Effector memory CD4-positive, alpha-beta T cell (primary cell): ENCODE results near the gene AHI1.
"Not testable (repeated sequence)": the region's sequence is repeated elsewhere in the genome, so short reads cannot be mapped to it uniquely, and the experiment has no call there.

Experiments used
- DNase-seq, 3 donors: peaks; one replicate each; pipeline ENCODE4 v3.0.0-alpha.2; 2020
- H3K27ac ChIP-seq: 2 replicates; pipeline ENCODE4 v1.7.0; 2013; ENCODE audit warnings: mild to moderate bottlenecking, low read length, moderate library complexity; ENCODE audit not compliant: insufficient read depth, poor library complexity, severe bottlenecking
- H3K27me3 ChIP-seq: replicated peaks from 2 replicates; pipeline ENCODE4 v1.7.0; 2013; ENCODE audit warnings: mild to moderate bottlenecking, low read length; ENCODE audit not compliant: insufficient read depth, control insufficient read depth, poor library complexity, severe bottlenecking
- H3K36me3 ChIP-seq: 2 replicates; pipeline ENCODE4 v1.7.0; 2013; ENCODE audit warnings: mild to moderate bottlenecking, low read length, moderate library complexity; ENCODE audit not compliant: control insufficient read depth, insufficient read depth
- H3K4me1 ChIP-seq: 2 replicates; pipeline ENCODE4 v1.7.0; 2013; ENCODE audit warnings: low read length, mild to moderate bottlenecking; ENCODE audit not compliant: control insufficient read depth, insufficient read depth, poor library complexity, severe bottlenecking
- H3K4me3 ChIP-seq: 2 replicates; pipeline ENCODE4 v1.7.0; 2013; ENCODE audit warnings: low read length, low read depth, mild to moderate bottlenecking; ENCODE audit not compliant: insufficient read depth, poor library complexity, severe bottlenecking
- H3K9me3 ChIP-seq: 2 replicates; pipeline ENCODE4 v1.7.0; 2013; ENCODE audit warnings: mild to moderate bottlenecking, low read length, moderate library complexity; ENCODE audit not compliant: control insufficient read depth

The AHI1 gene

GRCh38 chr6:135490381-135490780, 7.2 kb downstream of the AHI1 start:
- Histone ChIP-seq H3K4me1 (no peaks in the 10 kb centered on the region), H3K27me3 (no peaks in the 10 kb centered on the region), H3K27ac (no peak overlapping the region), H3K4me3 (no peak overlapping the region), H3K36me3 (no peaks in the 10 kb centered on the region), H3K9me3 (no peaks in the 10 kb centered on the region)
- DNase-seq, result no peak

- Histone ChIP-seq H3K27ac (no peak overlapping the region), H3K27me3 (no peaks in the 10 kb centered on the region), H3K4me1 (no peaks in the 10 kb centered on the region), H3K4me3 (no peak overlapping the region), H3K9me3 (peaks cover 7% of the 10 kb centered on the region), H3K36me3 (no peaks in the 10 kb centered on the region)
- no peak for DNase-seq
These were observed 9.5 kb downstream of the AHI1 start for GRCh38 chr6:135488023-135488422.

DNA sequence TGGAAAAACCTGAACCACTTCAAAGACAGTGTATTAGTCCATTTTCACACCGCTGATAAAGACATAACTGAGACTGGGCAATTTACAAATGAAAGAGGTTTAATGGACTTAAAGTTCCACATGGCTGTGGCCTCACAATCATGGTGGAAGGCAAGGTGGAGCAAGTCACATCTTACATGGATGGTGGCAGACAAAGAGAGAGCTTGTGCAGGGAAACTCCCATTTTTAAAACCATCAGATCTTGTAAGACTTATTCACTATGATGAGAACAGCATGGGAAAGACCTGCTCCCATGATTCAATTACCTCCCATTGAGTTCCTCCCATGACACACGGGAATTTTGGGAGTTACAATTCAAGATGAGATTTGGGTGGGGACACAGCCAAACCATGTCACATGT, 13.6 kb downstream of the AHI1 start:
- H3K4me3 ChIP-seq, H3K4me1 ChIP-seq, DNase-seq, H3K27ac ChIP-seq, H3K36me3 ChIP-seq, H3K27me3 ChIP-seq: not testable (repeated sequence)
- peaks cover 12% of the 10 kb centered on the region for H3K9me3 ChIP-seq

DNA sequence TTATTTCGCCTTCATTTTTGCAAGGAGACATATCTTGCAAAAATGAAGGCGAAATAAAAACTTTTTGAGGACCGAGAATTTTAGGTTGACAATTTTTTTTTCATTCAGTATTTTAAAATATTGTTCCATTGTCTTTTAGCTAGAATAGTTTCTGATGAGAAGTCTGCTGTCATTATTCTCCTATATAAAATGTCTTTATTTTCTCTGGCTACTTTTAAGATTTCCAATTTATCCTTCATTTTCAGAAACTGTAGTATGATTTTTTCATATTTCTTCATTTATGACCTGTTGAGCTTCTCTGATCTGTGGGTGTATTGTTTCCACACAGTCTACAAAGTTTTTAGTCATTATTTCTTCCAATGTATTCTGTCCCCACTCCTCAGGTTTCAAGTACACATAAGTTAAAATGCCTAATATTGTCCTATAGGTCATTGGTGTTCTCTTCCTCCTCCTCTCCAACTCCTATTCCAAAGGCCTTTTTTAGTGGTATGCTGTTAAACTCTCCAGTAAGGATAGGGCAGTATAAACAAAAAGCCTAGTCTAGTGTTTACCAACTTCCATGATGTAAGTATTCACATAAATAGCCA, 15.7 kb downstream of the AHI1 start:
- DNase-seq, result no peak
- peaks cover 12% of the 10 kb centered on the region for H3K9me3 ChIP-seq
- no peak overlapping the region for H3K27ac ChIP-seq
- no peak overlapping the region for H3K4me3 ChIP-seq
- no peaks in the 10 kb centered on the region for H3K36me3 ChIP-seq
- no peaks in the 10 kb centered on the region for H3K27me3 ChIP-seq
- no peaks in the 10 kb centered on the region for H3K4me1 ChIP-seq

GRCh38 chr6:135479601-135480000, 17.9 kb downstream of the AHI1 start:
- no peak overlapping the region for H3K27ac ChIP-seq
- no peak overlapping the region for H3K4me3 ChIP-seq
- H3K27me3 ChIP-seq, result no peaks in the 10 kb centered on the region
- H3K4me1 ChIP-seq, result no peaks in the 10 kb centered on the region
- no peak for DNase-seq
- peaks cover 12% of the 10 kb centered on the region for H3K9me3 ChIP-seq
- H3K36me3 ChIP-seq, result no peaks in the 10 kb centered on the region

- Histone ChIP-seq H3K4me1 (no peaks in the 10 kb centered on the region), H3K4me3 (no peak overlapping the region), H3K27ac (no peak overlapping the region), H3K27me3 (no peaks in the 10 kb centered on the region), H3K36me3 (no peaks in the 10 kb centered on the region), H3K9me3 (peaks cover 8% of the 10 kb centered on the region)
- DNase-seq, result no peak
These were observed 18.9 kb downstream of the AHI1 start for GRCh38 chr6:135478626-135479025.

- Histone ChIP-seq H3K36me3 (no peaks in the 10 kb centered on the region), H3K9me3 (no peaks in the 10 kb centered on the region), H3K27ac (no peak overlapping the region), H3K4me3 (no peak overlapping the region), H3K27me3 (no peaks in the 10 kb centered on the region), H3K4me1 (no peaks in the 10 kb centered on the region)
- no peak for DNase-seq
These were observed 22.2 kb downstream of the AHI1 start for GRCh38 chr6:135475292-135475886.

DNA sequence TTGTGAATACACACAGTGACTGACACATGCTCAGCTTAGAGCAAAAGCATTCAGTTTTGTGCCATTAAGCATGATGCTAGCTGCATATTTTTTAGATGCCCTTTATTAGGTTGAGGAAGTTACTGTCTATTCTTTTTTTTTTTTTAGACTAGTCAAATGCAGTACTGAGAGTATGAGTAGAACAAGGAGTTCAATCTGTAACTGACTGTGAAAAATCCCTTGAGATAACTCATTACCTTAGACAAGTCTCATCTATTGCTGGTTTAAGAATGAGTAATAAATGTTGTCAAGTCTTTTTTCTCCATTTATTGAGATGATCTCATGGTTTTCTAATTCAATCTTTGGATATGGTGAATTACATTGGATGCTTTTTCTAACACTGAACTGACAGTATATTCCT, 23.2 kb downstream of the AHI1 start:
- Histone ChIP-seq H3K27ac (no peak overlapping the region), H3K36me3 (no peaks in the 10 kb centered on the region), H3K9me3 (no peaks in the 10 kb centered on the region), H3K4me1 (no peaks in the 10 kb centered on the region), H3K27me3 (no peaks in the 10 kb centered on the region), H3K4me3 (no peak overlapping the region)
- DNase-seq, result no peak

DNA sequence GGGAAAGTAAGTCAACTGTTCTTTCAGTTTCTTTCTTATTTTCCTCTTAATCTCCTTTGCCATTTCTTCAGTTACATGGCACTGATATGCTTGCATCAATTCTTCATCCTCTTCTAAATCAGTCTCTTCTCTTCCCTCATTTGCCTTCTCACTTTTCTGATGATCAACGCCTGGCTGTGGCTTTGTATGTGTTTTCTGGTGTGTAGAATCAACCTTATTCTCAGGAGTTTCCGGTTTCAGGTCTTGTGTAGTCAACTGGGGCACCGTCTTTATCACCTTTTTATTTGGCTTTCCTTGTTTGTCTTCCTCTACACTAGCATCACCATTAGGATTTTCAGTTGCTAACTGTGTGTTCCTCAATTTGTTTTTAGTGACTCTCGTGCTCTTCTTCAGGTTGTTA, 31.6 kb downstream of the AHI1 start:
- no peak for DNase-seq
- Histone ChIP-seq H3K27ac (no peak overlapping the region), H3K4me3 (no peak overlapping the region)

GRCh38 chr6:135465307-135465706, 32.2 kb downstream of the AHI1 start:
- no peak overlapping the region for H3K27ac ChIP-seq
- no peaks in the 10 kb centered on the region for H3K27me3 ChIP-seq
- DNase-seq, result no peak
- no peaks in the 10 kb centered on the region for H3K4me1 ChIP-seq
- H3K9me3 ChIP-seq, result no peaks in the 10 kb centered on the region
- no peak overlapping the region for H3K4me3 ChIP-seq
- H3K36me3 ChIP-seq, result no peaks in the 10 kb centered on the region

More for the DNA sequence above, 31.6 kb downstream of the AHI1 start:
- no peaks in the 10 kb centered on the region for H3K9me3 ChIP-seq
- no peaks in the 10 kb centered on the region for H3K4me1 ChIP-seq
- no peaks in the 10 kb centered on the region for H3K27me3 ChIP-seq
- no peaks in the 10 kb centered on the region for H3K36me3 ChIP-seq
